HepG2 (cell line): ENCODE data around the gene USB1. TPM values are rescaled to one million over a fixed set of nuclear protein-coding genes. Genes with fewer than 3 reads are reported as not detected.

Experiments used
- ATAC-seq: fragments of 200-7000 bp; cut with Tn5 transposase; 3 replicates; pipeline ENCODE4 v1.9.1; 2020; ENCODE audit warnings: mild to moderate bottlenecking, moderate library complexity
- BruUV-seq: library from RNA; stranded (reverse); fragments of 400-500 nt; replicated peaks from 2 replicates; lab custom pipeline; 2021; lab: Mats Ljungman, UMichigan
- CTCF ChIA-PET: fragments of 300-600 bp; formaldehyde crosslinking; extraction: SDS; loops from one replicate; lab custom pipeline; 2021; ENCODE audit warnings: low total read pairs, inconsistent platforms, low intra/inter-chr PET ratio; lab: Yijun Ruan, JAX
- POLR2A ChIA-PET: fragments of 350-600 bp; sonication (Branson Sonifier 250); formaldehyde crosslinking; loops from one replicate; lab custom pipeline; 2020; ENCODE audit warnings: antibody characterized with exemption, inconsistent platforms; lab: Yijun Ruan, JAX
- DNase-seq: peaks from one replicate; pipeline ENCODE4 v3.0.0-alpha.2; 2015; ENCODE audit warnings: low spot score
- FAIRE-seq: peaks from 3 replicates; lab custom pipeline; 2011; peaks lifted over from hg19 to GRCh38; lab: Jason Lieb, UNC
- H2AFZ ChIP-seq: one replicate; pipeline ENCODE4 v1.6.1; 2011; ENCODE audit warnings: low read length, inconsistent platforms
- H3K27ac ChIP-seq: fragments of 300-600 bp; 3 replicates; pipeline ENCODE4 v1.8.0; 2011; ENCODE audit warnings: mixed run types, mild to moderate bottlenecking, mixed read lengths, low read length, inconsistent platforms; ENCODE audit not compliant: insufficient read depth; ENCODE audit errors: extremely low read length
- H3K27me3 ChIP-seq, 2 experiments: fragments of 200-600 bp in 1 of 2; 2 replicates in 1 of 2; 3 replicates in 1 of 2; pipeline versions ENCODE4 v1.6.0 to v1.8.0; 2011; ENCODE audit warnings: low read length in 2 of 2, mild to moderate bottlenecking in 2 of 2, moderate library complexity in 2 of 2, inconsistent platforms in 1 of 2; ENCODE audit not compliant: insufficient read depth in 2 of 2, control insufficient read depth in 1 of 2
- H3K36me3 ChIP-seq, 2 experiments: fragments of 200-600 bp in 1 of 2; replicated peaks in 1 of 2; 2 replicates in 1 of 2; 3 replicates in 1 of 2; pipeline versions ENCODE4 v1.5.1 to v1.8.0; 2011; ENCODE audit warnings: low read length in 2 of 2, inconsistent platforms in 1 of 2; ENCODE audit not compliant: insufficient read depth in 2 of 2, control insufficient read depth in 1 of 2
- H3K4me1 ChIP-seq: 2 replicates; pipeline ENCODE4 v1.5.1; 2012; ENCODE audit warnings: low read length, inconsistent platforms; ENCODE audit not compliant: insufficient read depth
- H3K4me2 ChIP-seq: 2 replicates; pipeline ENCODE4 v1.6.0; 2011; ENCODE audit warnings: low read depth, low read length, inconsistent platforms
- H3K4me3 ChIP-seq, 3 experiments: fragments of 200-600 bp in 1 of 3; sonication (generic), shearing (Covaris generic) in 1 of 3; replicated peaks in 1 of 3; 2 replicates each; pipeline ENCODE4 v1.5.1; 2011 to 2016; ENCODE audit warnings: low read length in 3 of 3, inconsistent platforms in 2 of 3, low read depth in 2 of 3, mild to moderate bottlenecking in 2 of 3, control low read depth in 1 of 3, mixed read lengths in 1 of 3; ENCODE audit not compliant: insufficient read depth in 1 of 3
- H3K79me2 ChIP-seq: one replicate; pipeline ENCODE4 v1.6.1; 2011; ENCODE audit warnings: low read length, inconsistent platforms; ENCODE audit not compliant: insufficient read depth
- H3K9ac ChIP-seq: 2 replicates; pipeline ENCODE4 v1.6.0; 2011; ENCODE audit warnings: mild to moderate bottlenecking, low read depth, low read length, inconsistent platforms; ENCODE audit not compliant: insufficient read depth
- H3K9me3 ChIP-seq: 2 replicates; pipeline ENCODE4 v1.5.1; 2012; ENCODE audit warnings: mild to moderate bottlenecking, low read length
- H4K20me1 ChIP-seq: 2 replicates; pipeline ENCODE4 v1.6.0; 2011; ENCODE audit warnings: inconsistent platforms, mild to moderate bottlenecking, low read length, moderate library complexity; ENCODE audit not compliant: insufficient read depth
- GATAD1 ChIP-seq: IDR thresholded peaks from 2 replicates; pipeline ENCODE4 v1.6.1; 2016; ENCODE audit warnings: missing genetic modification reagents, missing compliant biosample characterization
- MTA1 ChIP-seq: sonication (generic); formaldehyde crosslinking; IDR thresholded peaks from 2 replicates; pipeline ENCODE4 v1.4.0; 2020; ENCODE audit warnings: missing genetic modification reagents, mild to moderate bottlenecking, borderline replicate concordance
- MXD1 ChIP-seq: sonication (generic); formaldehyde crosslinking; IDR thresholded peaks from 2 replicates; pipeline ENCODE4 v1.4.0; 2020; ENCODE audit warnings: mild to moderate bottlenecking, missing genetic modification reagents
- RFXAP ChIP-seq: sonication (generic); formaldehyde crosslinking; IDR thresholded peaks from 2 replicates; pipeline ENCODE4 v1.4.0; 2020; ENCODE audit warnings: missing genetic modification reagents, borderline replicate concordance
- ZMYM3 ChIP-seq: sonication (generic); formaldehyde crosslinking; IDR thresholded peaks from 2 replicates; pipeline ENCODE4 v1.5.1; 2020; ENCODE audit warnings: mild to moderate bottlenecking, missing genetic modification reagents
- ZNF10 ChIP-seq: sonication (generic); formaldehyde crosslinking; IDR thresholded peaks from 2 replicates; pipeline ENCODE4 v1.4.0; 2020; ENCODE audit warnings: mild to moderate bottlenecking, low read depth, missing genetic modification reagents, borderline replicate concordance
- ZNF17 ChIP-seq: sonication (generic); formaldehyde crosslinking; IDR thresholded peaks from 2 replicates; pipeline ENCODE4 v1.5.0; 2020; ENCODE audit warnings: mild to moderate bottlenecking, missing genetic modification reagents
- ZNF234 ChIP-seq: sonication (generic); formaldehyde crosslinking; conservative IDR thresholded peaks from 2 replicates; pipeline ENCODE4 v1.5.1; 2020; ENCODE audit warnings: mild to moderate bottlenecking, missing genetic modification reagents
- ZNF598 ChIP-seq: sonication (generic); formaldehyde crosslinking; IDR thresholded peaks from 2 replicates; pipeline ENCODE4 v1.5.1; 2020; ENCODE audit warnings: mild to moderate bottlenecking, missing genetic modification reagents, borderline replicate concordance
- WGBS: methylation state at CpG from one replicate; pipeline ENCODE4 v1.1.6; 2017; ENCODE audit warnings: low lambda C conversion rate; 5-methylcytosine and 5-hydroxymethylcytosine counted together
- in situ Hi-C: cut with HindIII; loops from 2 replicates; pipeline ENCODE4 v1.10.0; 2017; ENCODE audit warnings: low pct_unique_long_range_greater_than_20kb; ENCODE audit not compliant: extremely low pct_ligation_motif_present
- intact Hi-C: fragments of 100-400 bp; cut with micrococcal nuclease; formaldehyde crosslinking; loops from one replicate; pipeline ENCODE4 v1.10.0; 2022; ENCODE audit not compliant: unreplicated experiment
- polyA plus RNA-seq, 8 experiments: library from polyadenylated mRNA; depleted of rRNA in 3 of 8; stranded (reverse) in 7 of 8; unstranded in 1 of 8; fragments of >200 nt; fragmentation: Illumina TruSeq in 4 of 8; extraction: Trizol in 4 of 8; gene quantifications; 2 replicates each; pipeline versions ENCODE4 v1.2.1 to v1.2.3, GENCODE V29; 2011 to 2016; ENCODE audit warnings: low read depth in 4 of 8, missing spikeins in 1 of 8, mixed read lengths in 1 of 8; ENCODE audit not compliant: insufficient read depth in 1 of 8
- total RNA-seq, 5 experiments: library from RNA; depleted of rRNA; stranded (reverse); fragments of >200 nt; fragmentation: Illumina TruSeq; extraction: Trizol; gene quantifications; 2 replicates each; pipeline ENCODE4 v1.2.3, GENCODE V29; 2016; ENCODE audit warnings: low read depth in 1 of 5

Gene USB1
- total and polyA plus RNA-seq, 2 of the 13 experiments (the other 11 are each of a cell fraction or from before 2014, with no cell fraction given), result 16.7 to 65.4 TPM

DNA sequence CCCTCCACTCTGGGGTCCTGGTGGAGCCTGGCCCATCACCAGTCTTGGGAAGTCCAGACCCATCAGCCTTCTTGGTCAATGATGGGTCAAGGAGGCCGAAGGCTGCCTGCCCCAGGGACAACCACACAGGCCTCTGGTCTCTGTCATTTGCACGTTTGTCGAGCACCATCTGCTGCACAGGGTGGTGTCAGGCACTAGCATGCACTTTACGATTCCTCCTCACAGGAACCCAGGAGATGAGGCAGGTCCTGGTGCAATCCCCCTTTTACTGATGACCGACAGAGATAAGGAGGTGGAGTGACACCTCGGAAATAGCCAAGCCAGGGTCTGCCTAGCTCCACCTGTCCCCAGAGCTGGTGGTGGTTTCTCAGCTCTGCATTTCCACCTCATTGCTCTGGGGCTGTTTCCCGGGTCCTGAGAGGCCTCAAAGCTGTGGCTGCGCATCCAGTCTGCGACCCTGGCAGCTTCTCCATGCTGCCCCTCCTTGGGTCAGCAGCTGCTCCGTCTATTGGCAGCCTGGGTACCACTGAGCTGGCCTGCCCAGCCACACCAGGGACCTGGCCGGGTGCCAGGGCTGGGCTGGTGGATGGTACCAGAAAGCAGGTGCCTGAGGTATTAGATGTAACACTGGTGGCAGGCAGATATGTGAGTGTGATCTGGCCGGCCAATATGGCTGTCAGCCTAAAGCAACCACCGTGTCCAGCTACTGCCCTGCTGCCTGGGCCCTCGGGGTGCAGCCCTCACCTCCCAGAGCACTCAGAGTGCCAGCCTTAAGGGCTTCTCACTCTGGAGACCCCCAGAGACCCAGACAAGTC lies 34.4 kb downstream of the USB1 start (continued):
- TF ChIP-seq MXD1 (CRISPR knock-in tag) (no peak), ZNF598 (CRISPR knock-in tag) (no peak), RFXAP (CRISPR knock-in tag) (no peak), ZNF17 (CRISPR knock-in tag) (no peak), ZNF234 (CRISPR knock-in tag) (no peak), MTA1 (peak; percentile 11; the same call in 1 of the 2 replicates), GATAD1 (CRISPR knock-in tag) (no peak)
- TF ChIP-seq, all 625 proteins: peak for 3

DNA sequence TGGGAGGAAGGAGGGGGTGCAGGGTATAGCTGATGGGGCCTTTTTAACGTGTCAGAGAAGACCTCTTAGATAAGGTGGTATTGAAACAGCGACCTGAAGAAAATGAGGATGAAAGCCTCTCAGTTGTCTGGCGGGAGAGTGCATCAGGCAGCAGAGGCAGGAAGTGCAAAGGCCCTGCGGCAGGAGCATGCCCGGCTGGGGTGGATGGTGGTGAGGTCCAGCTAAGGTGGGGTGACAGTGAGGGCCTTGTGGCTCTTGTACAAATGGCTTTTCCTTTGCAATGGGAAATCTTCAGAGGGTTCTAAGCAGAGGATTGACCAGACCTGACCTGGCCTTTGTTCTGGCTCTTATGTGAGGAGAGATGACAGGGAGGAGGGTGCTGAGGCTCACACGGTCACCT lies 35.7 kb downstream of the USB1 start:
- ATAC-seq (no peak), FAIRE-seq (no peak), DNase-seq (no peak)
- TF ChIP-seq ZNF10 (CRISPR knock-in tag) (no peak), ZMYM3 (CRISPR knock-in tag) (peak; percentile 47; the same call in 1 of the 2 replicates), ZNF17 (CRISPR knock-in tag) (0 out of 2 replicates have a peak, but pooled peaks have one; percentile 38)
- peaks cover 11% of the 10 kb centered on the region; the same call in 1 of the 2 replicates for H4K20me1 ChIP-seq
- H3K4me2 ChIP-seq, result no peak overlapping the region
- no peak overlapping the region for H3K4me3 ChIP-seq
- intact Hi-C loops (no loop called here), in situ Hi-C loops (no loop called here)
- ChIA-PET POLR2A (interaction anchor here (0.8 kb wide), 1 partner anchor 12 kb away, joined by 3 read pairs; no protein-coding TSS in a partner anchor), CTCF (no interaction called here)
- BruUV-seq, result no TSS peak
- H3K27ac ChIP-seq, result no peak overlapping the region
- no peak overlapping the region for H2AFZ ChIP-seq
- 96% methylated on average over 6 of the region's 6 CpGs for WGBS
- no peaks in the 10 kb centered on the region for H3K9me3 ChIP-seq
- no peaks in the 10 kb centered on the region for H3K27me3 ChIP-seq
- H3K4me1 ChIP-seq, result peaks cover 15% of the 10 kb centered on the region
- peaks cover 29 to 49% of the 10 kb centered on the region in 2 experiments for H3K36me3 ChIP-seq
- peaks cover 4% of the 10 kb centered on the region for H3K79me2 ChIP-seq
- H3K9ac ChIP-seq, result no peak overlapping the region
